ENCODE data around the gene INTS11.
A peak's percentile ranks its signal among the peaks of the same experiment; 100 is the strongest.
"Not testable (repeated sequence)": the region's sequence is repeated elsewhere in the genome, so short reads cannot be mapped to it uniquely, and the experiment has no call there.

The INTS11 gene

DNA sequence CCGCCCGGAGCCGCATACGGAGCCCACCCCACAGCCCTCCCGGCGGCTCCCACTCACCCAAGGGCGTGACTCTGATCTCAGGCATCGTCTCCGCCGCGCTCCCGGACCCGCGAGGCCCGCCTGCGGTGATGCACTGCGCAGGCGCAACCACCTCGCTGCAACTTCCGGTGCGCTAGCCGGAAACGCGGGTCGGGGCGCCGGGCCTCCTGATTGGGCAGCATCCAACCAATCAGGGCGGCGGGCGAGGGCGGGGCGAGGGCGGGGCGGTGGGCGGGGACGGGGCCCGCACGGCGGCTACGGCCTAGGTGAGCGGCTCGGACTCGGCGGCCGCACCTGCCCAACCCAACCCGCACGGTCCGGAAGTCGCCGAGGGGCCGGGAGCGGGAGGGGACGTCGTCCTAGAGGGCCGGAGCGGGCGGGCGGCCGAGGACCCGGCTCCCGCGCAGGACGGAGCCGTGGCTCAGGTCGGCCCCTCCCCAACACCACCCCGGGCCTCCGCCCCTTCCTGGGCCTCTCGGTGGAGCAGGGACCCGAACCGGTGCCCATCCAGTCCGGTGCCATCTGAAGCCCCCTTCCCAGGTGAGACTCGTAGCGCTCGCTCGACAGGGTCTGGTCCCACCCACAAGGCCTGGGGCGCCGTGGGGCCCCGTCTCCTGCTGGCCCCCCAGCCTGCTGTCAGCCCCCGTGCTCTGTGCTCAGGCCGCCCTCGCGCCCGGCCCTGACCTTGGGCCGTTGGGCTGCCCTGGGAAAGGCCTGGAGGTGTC, at the start of gene INTS11, which contains the start of gene CPTP:
Gene INTS11, minus strand, starts transcription at position 137 of the 764 bp plus-strand sequence. Its CDS starts 52 bp downstream, at position 85.
Gene CPTP, plus strand, starts transcription at position 279 of the 764 bp plus-strand sequence. CDS start 2,109 bp downstream, outside the sequence.
- Histone ChIP-seq H3K4me3 (ENCODE audit: low read length) (peak within 1 kb of the TSS; percentile 91), H3K4me1 (ENCODE audit: control insufficient read depth, insufficient read depth, low read length) (peaks cover 4% of the 10 kb centered on the region; the same call in 1 of the 2 replicates), H3K27me3 (ENCODE audit: control insufficient read depth, insufficient read depth, low read length) (no peaks in the 10 kb centered on the region), H3K36me3 (ENCODE audit: control insufficient read depth, insufficient read depth, low read length) (peaks cover 18% of the 10 kb centered on the region), H3K27ac (ENCODE audit: low read length) (no peak within 1 kb of the TSS), H3K9me3 (ENCODE audit: control insufficient read depth, insufficient read depth, low read length) (no peaks in the 10 kb centered on the region)
- no CpG with 5 or more reads among the region's 84 CpGs for WGBS (ENCODE audit: insufficient coverage, insufficient read length)
- peak; percentile 73 for DNase-seq (ENCODE audit: low read depth, low spot score)

DNA sequence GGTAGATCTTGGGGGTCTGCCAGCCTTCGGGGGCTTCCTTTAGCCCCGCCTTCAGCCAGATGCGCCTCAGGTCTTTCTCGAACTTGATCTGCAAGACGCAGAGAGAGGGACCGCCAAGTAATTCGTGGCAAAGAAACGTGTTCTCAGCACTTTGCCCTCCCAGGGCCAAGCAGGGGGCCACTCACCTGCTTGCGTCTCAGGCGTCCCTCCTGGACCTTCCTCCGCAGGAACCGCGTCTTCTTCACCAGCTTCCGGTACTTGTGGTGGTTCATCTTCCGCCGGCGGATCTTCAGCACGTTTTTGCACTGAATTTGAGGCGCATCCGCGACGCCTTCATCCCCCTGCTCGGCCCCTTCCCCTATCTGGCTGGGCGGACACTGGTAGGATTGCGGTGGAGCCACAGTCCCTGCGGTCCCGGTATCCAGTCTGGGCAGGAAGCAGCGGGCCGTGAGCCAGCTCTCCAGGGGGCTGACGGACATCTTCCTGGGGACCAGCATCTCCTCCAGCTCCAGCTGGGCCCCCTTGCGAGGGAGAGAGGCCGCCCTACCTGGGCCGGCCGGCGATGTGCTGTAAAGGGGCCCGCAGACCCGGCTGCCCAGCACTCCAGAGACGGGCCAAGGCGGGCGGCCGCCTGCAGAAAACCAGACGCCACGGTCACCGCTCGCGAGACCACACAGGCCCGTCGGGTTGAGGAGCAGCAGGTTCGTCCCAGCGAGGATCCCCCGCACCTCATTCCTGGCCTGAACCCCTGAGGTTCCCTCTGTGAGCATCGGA, 49.5 kb upstream of the INTS11 start:
- no peak for DNase-seq (ENCODE audit: low read depth, low spot score)
- no CpG with 5 or more reads among the region's 52 CpGs for WGBS (ENCODE audit: insufficient coverage, insufficient read length)
- H3K27ac ChIP-seq (ENCODE audit: low read length) = no peak overlapping the region
- no peaks in the 10 kb centered on the region for H3K9me3 ChIP-seq (ENCODE audit: control insufficient read depth, insufficient read depth, low read length)
- H3K4me1 ChIP-seq (ENCODE audit: control insufficient read depth, insufficient read depth, low read length) = no peaks in the 10 kb centered on the region; the same call in 1 of the 2 replicates
- no peaks in the 10 kb centered on the region for H3K27me3 ChIP-seq (ENCODE audit: control insufficient read depth, insufficient read depth, low read length)
- H3K4me3 ChIP-seq (ENCODE audit: low read length) = peak overlapping the region; percentile 91
- no peaks in the 10 kb centered on the region for H3K36me3 ChIP-seq (ENCODE audit: control insufficient read depth, insufficient read depth, low read length)

DNA sequence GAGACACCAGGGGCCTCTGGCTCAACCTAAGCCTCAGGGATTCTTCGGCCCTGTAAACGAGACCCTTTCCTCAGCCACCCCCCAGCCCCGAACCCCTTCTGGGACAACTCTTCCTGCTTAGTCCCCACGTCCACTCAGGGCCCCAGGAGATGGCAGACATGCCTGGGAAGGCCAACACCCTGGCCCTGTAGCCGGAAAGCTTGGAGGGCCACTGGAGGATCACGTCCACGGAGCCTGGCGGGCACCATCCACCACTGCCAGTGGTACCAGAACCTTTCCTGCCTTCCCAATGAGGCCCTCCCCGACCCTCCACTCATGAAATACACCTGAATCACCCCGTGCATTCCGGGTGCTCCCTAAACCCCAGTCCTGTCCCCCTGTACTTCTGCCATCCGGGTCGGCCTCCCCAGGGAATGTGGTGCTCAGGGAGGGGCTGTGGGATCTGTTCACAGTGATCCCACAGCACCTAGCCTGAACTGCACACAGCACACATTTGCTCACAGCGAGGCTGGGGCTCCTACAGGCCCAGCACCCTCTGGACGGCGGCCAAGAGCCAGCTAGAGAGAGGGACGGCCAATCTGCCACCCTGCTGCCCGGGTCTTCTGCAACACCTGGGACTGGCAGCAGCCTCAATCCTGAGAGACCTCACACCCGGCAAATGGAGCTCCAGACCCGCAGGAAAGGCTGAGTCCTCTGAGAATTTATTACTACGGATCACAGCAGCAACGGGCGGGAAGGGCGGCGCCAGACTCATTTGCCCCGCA, 48.8 kb upstream of the INTS11 start:
- Histone ChIP-seq H3K4me3 (ENCODE audit: low read length) (no peak overlapping the region), H3K9me3 (ENCODE audit: control insufficient read depth, insufficient read depth, low read length) (no peaks in the 10 kb centered on the region), H3K27me3 (ENCODE audit: control insufficient read depth, insufficient read depth, low read length) (no peaks in the 10 kb centered on the region), H3K4me1 (ENCODE audit: control insufficient read depth, insufficient read depth, low read length) (no peaks in the 10 kb centered on the region; the same call in 1 of the 2 replicates), H3K27ac (ENCODE audit: low read length) (no peak overlapping the region), H3K36me3 (ENCODE audit: control insufficient read depth, insufficient read depth, low read length) (no peaks in the 10 kb centered on the region)
- WGBS (ENCODE audit: insufficient coverage, insufficient read length) = no CpG with 5 or more reads among the region's 26 CpGs
- DNase-seq (ENCODE audit: low read depth, low spot score) = no peak

DNA sequence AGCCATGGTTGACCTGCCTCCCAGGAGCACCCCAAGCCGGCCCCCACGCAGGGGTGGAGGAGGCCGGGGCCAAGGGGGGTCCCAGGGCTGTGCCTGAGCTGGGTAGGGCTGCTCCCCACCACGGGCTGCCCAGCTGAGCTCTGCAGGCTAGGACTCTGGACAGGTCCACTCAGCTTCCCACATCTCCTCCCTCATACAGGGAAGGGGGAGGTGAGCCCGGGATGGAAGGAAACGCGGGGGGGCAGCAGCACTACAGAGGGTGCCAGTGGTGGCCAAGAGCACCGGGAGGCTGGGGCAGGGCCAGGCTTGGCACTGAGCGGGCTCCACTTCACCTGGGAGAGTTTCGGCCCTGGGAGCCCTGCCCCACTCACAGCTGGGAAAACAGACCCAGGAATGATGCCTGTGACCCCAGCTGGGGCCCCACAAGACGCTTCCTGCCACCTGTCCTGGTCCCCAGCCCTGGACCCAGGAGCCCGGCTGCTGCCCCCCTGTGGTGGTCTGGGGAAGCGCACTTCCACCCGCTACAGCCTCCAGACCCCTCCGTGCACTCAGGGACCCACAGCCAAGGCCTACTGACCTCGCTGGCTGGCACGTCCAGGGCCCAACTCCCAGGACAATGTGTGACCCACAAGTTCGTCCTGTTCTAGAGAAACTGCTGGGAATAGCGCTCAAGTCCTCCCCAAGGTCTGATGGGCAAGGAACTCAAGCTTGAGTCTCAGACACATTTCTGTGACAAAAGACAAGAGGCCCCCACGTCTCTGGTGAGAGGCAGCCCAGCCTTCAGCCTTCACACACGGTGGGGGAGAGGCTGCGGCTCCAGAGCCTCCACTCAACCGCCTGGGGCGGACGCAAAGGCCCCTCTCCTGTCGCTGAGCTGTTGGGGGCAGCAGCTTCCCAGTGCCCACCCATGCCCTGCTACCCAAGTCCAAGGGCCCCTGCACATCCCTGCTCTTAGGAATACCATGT, 47.6 kb upstream of the INTS11 start:
- no peak for DNase-seq (ENCODE audit: low read depth, low spot score)
- WGBS (ENCODE audit: insufficient coverage, insufficient read length) = no CpG with 5 or more reads among the region's 26 CpGs
- H3K4me3 ChIP-seq (ENCODE audit: low read length) = no peak overlapping the region
- H3K4me1 ChIP-seq (ENCODE audit: control insufficient read depth, insufficient read depth, low read length) = no peaks in the 10 kb centered on the region; the same call in 1 of the 2 replicates
- no peaks in the 10 kb centered on the region for H3K36me3 ChIP-seq (ENCODE audit: control insufficient read depth, insufficient read depth, low read length)
- no peaks in the 10 kb centered on the region for H3K9me3 ChIP-seq (ENCODE audit: control insufficient read depth, insufficient read depth, low read length)
- H3K27ac ChIP-seq (ENCODE audit: low read length) = no peak overlapping the region
- H3K27me3 ChIP-seq (ENCODE audit: control insufficient read depth, insufficient read depth, low read length) = no peaks in the 10 kb centered on the region

DNA sequence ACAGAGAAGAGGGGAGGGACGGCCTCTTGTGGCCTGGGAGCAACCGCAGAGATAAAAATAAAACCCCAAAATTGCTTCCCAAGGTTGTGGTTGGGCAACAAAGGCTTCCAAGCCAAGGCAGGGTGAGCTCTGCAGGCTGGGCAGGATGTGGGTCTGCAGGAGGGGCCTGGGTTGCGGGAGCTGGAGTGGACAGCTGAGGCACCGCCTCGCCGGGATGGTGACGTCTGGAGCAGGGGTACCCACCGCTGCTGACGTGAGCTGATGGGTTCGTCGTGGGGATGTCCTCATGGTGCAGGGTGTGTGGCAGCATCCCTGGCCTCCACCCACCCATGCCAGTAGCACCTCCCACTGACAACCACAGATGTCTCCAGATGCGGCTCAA, 46.9 kb upstream of the INTS11 start:
- H3K27ac ChIP-seq (ENCODE audit: low read length) = no peak overlapping the region
- H3K9me3 ChIP-seq (ENCODE audit: control insufficient read depth, insufficient read depth, low read length) = no peaks in the 10 kb centered on the region
- WGBS (ENCODE audit: insufficient coverage, insufficient read length) = no CpG with 5 or more reads among the region's 12 CpGs
- no peak overlapping the region for H3K4me3 ChIP-seq (ENCODE audit: low read length)
- DNase-seq (ENCODE audit: low read depth, low spot score) = no peak
- H3K4me1 ChIP-seq (ENCODE audit: control insufficient read depth, insufficient read depth, low read length) = no peaks in the 10 kb centered on the region; the same call in 1 of the 2 replicates
- H3K36me3 ChIP-seq (ENCODE audit: control insufficient read depth, insufficient read depth, low read length) = no peaks in the 10 kb centered on the region
- no peaks in the 10 kb centered on the region for H3K27me3 ChIP-seq (ENCODE audit: control insufficient read depth, insufficient read depth, low read length)

DNA sequence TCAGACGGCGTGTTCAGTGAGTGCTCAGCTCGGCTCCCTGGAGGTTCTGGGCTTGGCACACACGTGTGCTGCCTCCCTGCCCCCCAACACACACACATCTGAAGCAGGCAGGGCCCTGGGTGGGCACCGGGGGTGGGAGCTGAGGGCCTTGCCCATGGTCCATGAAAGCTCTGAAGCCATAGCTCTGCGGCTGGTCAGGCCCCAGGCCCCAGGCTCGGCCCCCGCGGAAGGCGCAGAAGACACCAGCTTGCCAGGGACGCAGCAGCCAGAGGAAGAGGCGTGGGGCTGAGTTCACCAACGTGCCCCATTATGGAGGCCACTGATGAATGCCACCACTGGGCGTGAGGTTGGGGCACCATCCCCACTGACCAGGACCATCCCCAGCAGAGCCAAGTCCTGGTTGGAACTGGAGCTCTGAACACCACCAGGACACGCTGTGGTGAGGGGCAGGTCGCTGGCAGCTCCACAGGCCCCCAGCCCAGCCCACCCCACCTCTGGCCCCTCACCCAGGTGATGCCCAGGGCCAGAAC, 46.4 kb upstream of the INTS11 start:
- Histone ChIP-seq H3K4me1 (ENCODE audit: control insufficient read depth, insufficient read depth, low read length) (no peaks in the 10 kb centered on the region; the same call in 1 of the 2 replicates), H3K36me3 (ENCODE audit: control insufficient read depth, insufficient read depth, low read length) (no peaks in the 10 kb centered on the region), H3K27me3 (ENCODE audit: control insufficient read depth, insufficient read depth, low read length) (no peaks in the 10 kb centered on the region), H3K9me3 (ENCODE audit: control insufficient read depth, insufficient read depth, low read length) (no peaks in the 10 kb centered on the region), H3K4me3 (ENCODE audit: low read length) (no peak overlapping the region), H3K27ac (ENCODE audit: low read length) (no peak overlapping the region)
- WGBS (ENCODE audit: insufficient coverage, insufficient read length) = no CpG with 5 or more reads among the region's 16 CpGs
- no peak for DNase-seq (ENCODE audit: low read depth, low spot score)

DNA sequence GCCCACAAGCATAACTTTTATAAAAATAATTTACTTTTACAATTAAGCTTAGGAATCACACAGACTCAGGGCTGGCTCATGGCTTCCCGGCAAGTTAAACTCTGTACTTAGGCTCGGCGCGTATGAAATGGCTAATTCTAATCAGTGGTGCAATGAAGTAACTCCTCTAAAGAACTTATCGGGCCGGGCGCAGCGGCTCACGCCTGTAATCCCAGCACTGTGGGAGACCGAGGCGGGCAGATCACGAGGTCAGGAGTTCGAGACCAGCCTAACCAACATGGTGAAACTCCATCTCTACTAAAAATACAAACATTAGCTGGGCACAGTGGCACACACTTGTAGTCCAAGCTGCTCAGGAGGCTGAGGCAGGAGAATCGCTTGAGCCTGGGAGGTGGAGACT, 45.6 kb upstream of the INTS11 start:
- H3K4me3 ChIP-seq (ENCODE audit: low read length); H3K9me3 ChIP-seq (ENCODE audit: control insufficient read depth, insufficient read depth, low read length); H3K36me3 ChIP-seq (ENCODE audit: control insufficient read depth, insufficient read depth, low read length); H3K4me1 ChIP-seq (ENCODE audit: control insufficient read depth, insufficient read depth, low read length); H3K27ac ChIP-seq (ENCODE audit: low read length); H3K27me3 ChIP-seq (ENCODE audit: control insufficient read depth, insufficient read depth, low read length); DNase-seq (ENCODE audit: low read depth, low spot score): not testable (repeated sequence)
- WGBS (ENCODE audit: insufficient coverage, insufficient read length) = no CpG with 5 or more reads among the region's 14 CpGs

DNA sequence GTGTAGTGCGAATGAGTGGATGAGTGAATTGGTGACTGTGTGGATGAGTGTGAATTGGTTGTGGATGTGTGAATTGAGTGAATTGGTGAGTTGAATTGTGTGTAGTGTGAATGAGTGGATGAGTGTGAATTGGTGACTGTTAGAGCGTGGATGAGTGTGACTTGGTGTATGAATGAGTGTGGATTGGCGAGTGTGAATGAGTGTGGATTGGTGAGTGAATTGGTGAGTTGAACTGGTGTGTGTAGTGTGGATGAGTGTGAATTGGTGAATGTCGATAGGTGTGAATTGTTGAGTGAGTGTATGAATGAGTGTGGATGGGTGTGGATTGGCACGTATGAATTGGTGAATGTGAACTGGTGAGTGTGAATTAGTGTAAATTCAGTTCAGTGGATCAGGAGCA, 42.9 kb upstream of the INTS11 start:
- Histone ChIP-seq H3K27ac (ENCODE audit: low read length) (no peak overlapping the region), H3K27me3 (ENCODE audit: control insufficient read depth, insufficient read depth, low read length) (no peaks in the 10 kb centered on the region), H3K36me3 (ENCODE audit: control insufficient read depth, insufficient read depth, low read length) (no peaks in the 10 kb centered on the region), H3K9me3 (ENCODE audit: control insufficient read depth, insufficient read depth, low read length) (no peaks in the 10 kb centered on the region), H3K4me3 (ENCODE audit: low read length) (no peak overlapping the region), H3K4me1 (ENCODE audit: control insufficient read depth, insufficient read depth, low read length) (no peaks in the 10 kb centered on the region)
- DNase-seq (ENCODE audit: low read depth, low spot score) = no peak
- 100% methylated on average over 5 of the region's 5 CpGs for whole genome bisulfite sequencing (ENCODE audit: insufficient coverage, insufficient read length)

DNA sequence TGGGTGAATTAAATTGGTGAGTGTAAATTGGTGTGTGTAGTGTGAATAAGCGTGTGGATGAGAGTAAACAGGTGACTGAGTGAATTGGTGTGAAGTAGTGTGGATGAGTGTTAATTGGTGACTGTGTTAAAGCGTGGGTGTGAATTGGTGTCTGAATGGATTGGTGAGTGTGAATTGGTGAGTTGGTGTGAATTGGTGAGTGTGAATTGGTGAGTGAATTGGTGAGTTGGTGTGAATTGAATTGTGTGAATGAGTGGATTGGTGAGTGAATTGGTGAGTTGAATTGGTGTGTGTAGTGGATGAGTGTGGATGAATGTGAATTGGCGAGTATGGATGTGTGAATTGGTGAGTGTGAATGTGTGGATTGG, 42.2 kb upstream of the INTS11 start:
- WGBS (ENCODE audit: insufficient coverage, insufficient read length) = over 99% methylated on average over 3 of the region's 3 CpGs
- H3K4me3 ChIP-seq (ENCODE audit: low read length) = no peak overlapping the region
- no peaks in the 10 kb centered on the region for H3K36me3 ChIP-seq (ENCODE audit: control insufficient read depth, insufficient read depth, low read length)
- no peak for DNase-seq (ENCODE audit: low read depth, low spot score)
- H3K27ac ChIP-seq (ENCODE audit: low read length) = no peak overlapping the region
- no peaks in the 10 kb centered on the region for H3K4me1 ChIP-seq (ENCODE audit: control insufficient read depth, insufficient read depth, low read length)
- H3K27me3 ChIP-seq (ENCODE audit: control insufficient read depth, insufficient read depth, low read length) = no peaks in the 10 kb centered on the region
- no peaks in the 10 kb centered on the region for H3K9me3 ChIP-seq (ENCODE audit: control insufficient read depth, insufficient read depth, low read length)

All from iPS DF 6.9 (cell line).